ENCODE data around the gene LRRC4C. TPM values are rescaled to one million over a fixed set of nuclear protein-coding genes. Genes with fewer than 3 reads are reported as not detected.

The LRRC4C gene
- total RNA-seq, 2 donors from 2014 or later = 0.95 to 3.2 TPM

DNA sequence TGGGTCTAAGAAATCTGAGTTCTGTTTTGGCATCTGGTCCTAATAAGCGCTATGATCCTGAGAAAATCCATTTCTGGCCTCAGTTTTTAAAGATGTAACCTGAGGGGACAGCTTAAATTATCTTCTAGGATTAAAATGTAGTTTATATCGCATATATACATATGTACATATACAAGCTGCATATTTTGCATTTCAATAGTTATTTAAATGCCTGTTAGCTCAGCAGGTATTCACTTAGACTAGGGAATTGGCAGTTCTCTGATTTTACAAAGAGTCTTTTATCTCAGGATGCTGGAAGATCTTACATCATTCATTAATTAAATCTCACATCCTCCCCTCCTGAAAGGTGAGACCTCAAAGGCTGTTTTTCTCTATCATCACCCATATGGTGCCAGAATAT is 1232.8 kb downstream of the LRRC4C start:
- no peaks in the 10 kb centered on the region for H3K27me3 ChIP-seq (replicated peaks; ENCODE audit: insufficient read depth)
- no peak overlapping the region for H3K4me3 ChIP-seq
- DNase-seq (ENCODE audit: low spot score) (no peak), ATAC-seq (ENCODE audit: insufficient number of reproducible peaks, low FRiP score, low read depth) (no peak)
- TF ChIP-seq, protein P1, sequence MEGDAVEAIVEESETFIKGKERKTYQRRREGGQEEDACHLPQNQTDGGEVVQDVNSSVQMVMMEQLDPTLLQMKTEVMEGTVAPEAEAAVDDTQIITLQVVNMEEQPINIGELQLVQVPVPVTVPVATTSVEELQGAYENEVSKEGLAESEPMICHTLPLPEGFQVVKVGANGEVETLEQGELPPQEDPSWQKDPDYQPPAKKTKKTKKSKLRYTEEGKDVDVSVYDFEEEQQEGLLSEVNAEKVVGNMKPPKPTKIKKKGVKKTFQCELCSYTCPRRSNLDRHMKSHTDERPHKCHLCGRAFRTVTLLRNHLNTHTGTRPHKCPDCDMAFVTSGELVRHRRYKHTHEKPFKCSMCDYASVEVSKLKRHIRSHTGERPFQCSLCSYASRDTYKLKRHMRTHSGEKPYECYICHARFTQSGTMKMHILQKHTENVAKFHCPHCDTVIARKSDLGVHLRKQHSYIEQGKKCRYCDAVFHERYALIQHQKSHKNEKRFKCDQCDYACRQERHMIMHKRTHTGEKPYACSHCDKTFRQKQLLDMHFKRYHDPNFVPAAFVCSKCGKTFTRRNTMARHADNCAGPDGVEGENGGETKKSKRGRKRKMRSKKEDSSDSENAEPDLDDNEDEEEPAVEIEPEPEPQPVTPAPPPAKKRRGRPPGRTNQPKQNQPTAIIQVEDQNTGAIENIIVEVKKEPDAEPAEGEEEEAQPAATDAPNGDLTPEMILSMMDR (IDR thresholded peaks at IDR 0.05) = no peak
- no peaks in the 10 kb centered on the region for H3K9me3 ChIP-seq
- no peaks in the 10 kb centered on the region for H3K36me3 ChIP-seq
- H3K27ac ChIP-seq = no peak overlapping the region
- H3K4me1 ChIP-seq (ENCODE audit: control insufficient read depth in 1 of 2, low read depth in 2 of 2) = no peaks in the 10 kb centered on the region

DNA sequence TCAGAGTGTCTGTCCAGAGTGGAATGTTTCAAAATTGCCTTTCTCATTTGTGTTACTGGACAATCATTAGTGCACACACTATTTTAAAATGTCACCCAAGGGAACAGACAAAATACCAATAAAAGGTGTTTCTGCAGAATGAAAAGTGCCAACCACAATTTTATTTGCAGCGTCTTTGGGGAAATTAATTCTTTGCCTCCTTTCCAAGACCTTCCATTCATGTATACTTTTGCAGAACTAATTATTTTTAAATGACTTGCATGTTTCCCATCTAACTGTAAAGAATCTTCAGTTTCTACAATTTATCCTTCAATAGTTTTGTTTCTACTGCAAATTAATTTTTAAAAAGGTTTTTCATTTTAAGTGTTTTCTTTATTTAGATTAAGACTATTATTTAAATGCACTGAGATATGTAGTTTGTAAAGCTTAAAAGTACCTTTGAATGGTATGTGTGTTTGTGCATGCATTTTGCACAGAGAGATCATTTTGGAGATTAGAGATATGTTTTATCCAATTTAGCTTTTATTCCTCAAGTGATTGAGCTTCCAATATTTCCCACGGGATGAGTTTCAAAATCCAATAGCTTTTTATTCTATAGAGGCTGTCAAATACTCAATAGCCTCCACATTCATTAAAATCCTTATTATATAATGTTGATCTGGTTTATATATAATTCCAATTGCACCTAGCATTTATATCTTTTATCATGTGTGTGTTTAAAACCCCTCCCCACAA is 1235.7 kb downstream of the LRRC4C start:
- Histone ChIP-seq H3K9me3 (no peaks in the 10 kb centered on the region), H3K4me3 (no peak overlapping the region), H3K27me3 (replicated peaks; ENCODE audit: insufficient read depth) (no peaks in the 10 kb centered on the region), H3K27ac (no peak overlapping the region), H3K4me1 (ENCODE audit: control insufficient read depth in 1 of 2, low read depth in 2 of 2) (no peaks in the 10 kb centered on the region), H3K36me3 (no peaks in the 10 kb centered on the region)
- TF ChIP-seq, protein P1 (IDR thresholded peaks at IDR 0.05) = no peak
- no peak for ATAC-seq (ENCODE audit: insufficient number of reproducible peaks, low FRiP score, low read depth)
- no peak for DNase-seq (ENCODE audit: low spot score)

DNA sequence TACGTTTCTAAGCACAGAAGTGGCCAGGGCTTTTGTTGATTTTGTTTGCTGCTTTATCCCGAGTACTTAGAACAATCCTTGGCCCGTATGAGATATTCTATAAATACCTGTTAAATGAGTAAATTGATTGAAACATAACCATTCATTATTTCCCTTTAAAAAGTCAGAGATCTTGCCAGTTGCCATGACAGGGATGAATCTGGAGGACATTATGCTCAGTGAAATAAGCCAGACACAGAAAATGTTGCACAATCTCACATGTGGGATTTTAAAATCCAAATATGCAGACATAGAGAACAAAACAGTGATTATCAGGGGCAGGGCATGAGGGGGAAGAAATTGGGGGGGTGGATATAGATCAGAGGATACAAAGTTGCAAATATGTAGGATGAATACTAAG is 1240.1 kb downstream of the LRRC4C start:
- Histone ChIP-seq H3K4me3 (no peak overlapping the region), H3K27ac (no peak overlapping the region), H3K36me3 (no peaks in the 10 kb centered on the region), H3K9me3 (no peaks in the 10 kb centered on the region), H3K4me1 (ENCODE audit: control insufficient read depth in 1 of 2, low read depth in 2 of 2) (no peaks in the 10 kb centered on the region), H3K27me3 (replicated peaks; ENCODE audit: insufficient read depth) (no peaks in the 10 kb centered on the region)
- ATAC-seq (ENCODE audit: insufficient number of reproducible peaks, low FRiP score, low read depth) (no peak), DNase-seq (ENCODE audit: low spot score) (no peak)
- TF ChIP-seq, protein P1 (IDR thresholded peaks at IDR 0.05) = no peak

DNA sequence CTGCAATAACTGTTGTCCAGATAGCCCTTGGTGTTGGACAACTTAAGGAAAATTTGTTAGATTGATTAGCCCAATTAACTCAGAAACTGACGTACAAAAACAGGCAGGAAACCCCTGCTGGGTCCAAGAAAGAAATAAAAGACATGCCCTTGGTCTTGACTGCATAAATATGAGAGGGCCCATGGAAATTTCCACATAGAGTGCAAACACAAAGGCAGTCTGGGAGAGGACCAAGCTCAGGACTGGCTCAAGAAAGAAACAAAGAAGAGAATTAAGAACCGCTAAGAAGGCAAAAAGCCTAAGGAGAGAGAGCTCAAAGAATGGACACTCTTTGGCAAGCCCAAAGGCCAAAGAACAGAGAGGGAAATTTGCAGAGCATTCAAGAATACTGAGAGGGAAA is 1243.9 kb downstream of the LRRC4C start:
- H3K27ac ChIP-seq = no peak overlapping the region
- no peak for DNase-seq (ENCODE audit: low spot score)
- no peaks in the 10 kb centered on the region for H3K4me1 ChIP-seq (ENCODE audit: control insufficient read depth in 1 of 2, low read depth in 2 of 2)
- no peaks in the 10 kb centered on the region for H3K27me3 ChIP-seq (replicated peaks; ENCODE audit: insufficient read depth)
- no peaks in the 10 kb centered on the region for H3K36me3 ChIP-seq
- ATAC-seq (ENCODE audit: insufficient number of reproducible peaks, low FRiP score, low read depth) = no peak
- TF ChIP-seq, protein P1 (IDR thresholded peaks at IDR 0.05) = no peak
- H3K4me3 ChIP-seq = no peak overlapping the region
- no peaks in the 10 kb centered on the region for H3K9me3 ChIP-seq

DNA sequence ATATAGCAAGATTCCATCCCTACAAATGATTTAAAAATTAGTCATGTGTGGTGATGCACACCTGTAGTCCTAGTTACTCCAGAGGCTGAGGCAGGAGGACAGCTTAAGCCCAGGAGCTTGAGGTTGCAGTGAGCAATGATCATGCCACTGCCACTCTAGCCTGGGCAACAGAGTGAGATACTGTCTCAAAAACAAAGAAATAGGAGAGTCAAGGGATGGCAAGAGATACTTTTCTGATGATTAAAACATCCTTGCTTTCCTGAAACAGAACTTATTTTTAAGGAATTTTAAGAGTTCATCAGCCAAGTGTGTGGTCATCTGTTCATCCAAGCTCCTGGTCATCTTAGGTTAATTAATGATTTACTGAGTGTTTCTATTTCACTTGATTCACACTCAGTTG is 1252.0 kb downstream of the LRRC4C start:
- no peak for DNase-seq (ENCODE audit: low spot score)
- Histone ChIP-seq H3K36me3 (no peaks in the 10 kb centered on the region), H3K4me3 (no peak overlapping the region), H3K9me3 (no peaks in the 10 kb centered on the region), H3K4me1 (ENCODE audit: control insufficient read depth in 1 of 2, low read depth in 2 of 2) (no peaks in the 10 kb centered on the region), H3K27ac (no peak overlapping the region), H3K27me3 (replicated peaks; ENCODE audit: insufficient read depth) (no peaks in the 10 kb centered on the region)
- no peak for ATAC-seq (ENCODE audit: insufficient number of reproducible peaks, low FRiP score, low read depth)
- TF ChIP-seq, protein P1 (IDR thresholded peaks at IDR 0.05) = no peak
